Suprapubic skin (tissue), 4 donors: ENCODE results near the gene CDH8. TPM values are rescaled to one million over a fixed set of nuclear protein-coding genes. Genes with fewer than 3 reads are reported as not detected.
A peak's percentile ranks its signal among the peaks of the same experiment; 100 is the strongest.

Experiments
- DNase-seq, 2 donors: peaks; one replicate each; pipeline ENCODE4 v3.0.0-alpha.2; 2019; ENCODE audit warnings: low spot score in 2 of 2
- H3K27ac ChIP-seq: fragments of 200-600 bp; sonication (generic); one replicate; pipeline ENCODE4 v1.5.1; 2019
- H3K27me3 ChIP-seq: fragments of 200-600 bp; sonication (generic); one replicate; pipeline ENCODE4 v1.5.1; 2019
- H3K36me3 ChIP-seq: fragments of 200-600 bp; sonication (generic); one replicate; pipeline ENCODE4 v1.5.1; 2019
- H3K4me1 ChIP-seq: fragments of 200-600 bp; sonication (generic); one replicate; pipeline ENCODE4 v1.5.1; 2019
- H3K4me3 ChIP-seq: fragments of 200-600 bp; sonication (generic); one replicate; pipeline ENCODE4 v1.5.1; 2019; ENCODE audit warnings: mild to moderate bottlenecking
- H3K9me3 ChIP-seq: fragments of 200-600 bp; sonication (generic); one replicate; pipeline ENCODE4 v1.5.1; 2019
- CTCF ChIP-seq, 2 donors: fragments of 200-600 bp in 1 of 2; fragments of 450-650 bp in 1 of 2; sonication (generic) in 1 of 2; IDR thresholded peaks; one replicate each; pipeline ENCODE4 v1.5.1; 2016 to 2019; ENCODE audit warnings: antibody characterized with exemption in 2 of 2, mild to moderate bottlenecking in 1 of 2, moderate library complexity in 1 of 2
- EP300 ChIP-seq: sonication (generic); formaldehyde crosslinking; IDR thresholded peaks from one replicate; pipeline ENCODE4 v1.6.1; 2017; ENCODE audit warnings: antibody characterized with exemption
- POLR2A ChIP-seq, 2 donors: fragments of 450-650 bp; IDR thresholded peaks; one replicate each; pipeline ENCODE4 v1.6.1; 2017; ENCODE audit warnings: antibody characterized with exemption in 2 of 2, mild to moderate bottlenecking in 2 of 2, moderate library complexity in 2 of 2
- POLR2AphosphoS5 ChIP-seq, 3 donors: sonication (generic); formaldehyde crosslinking; IDR thresholded peaks; one replicate each; pipeline ENCODE4 v1.6.1; 2017; ENCODE audit warnings: antibody characterized with exemption in 3 of 3
- WGBS: methylation state at CpG from one replicate; pipeline ENCODE4 v1.1.5; 2018; 5-methylcytosine and 5-hydroxymethylcytosine counted together
- total RNA-seq, 4 donors: library from RNA; depleted of rRNA; stranded (reverse); fragments of >200 nt; gene quantifications; one replicate each; pipeline ENCODE4 v1.1.0, GENCODE V29; 2016

Gene CDH8
- total RNA-seq, 4 donors from 2014 or later: 0.42 to 5.8 (median 2.2) TPM; not detected in 1

GRCh38 chr16:62038646-62039045 is 2.4 kb upstream of the CDH8 start:
- WGBS: 70% methylated on average over 3 of the region's 3 CpGs
- Histone ChIP-seq H3K4me3 (no peak overlapping the region), H3K36me3 (no peaks in the 10 kb centered on the region), H3K9me3 (no peaks in the 10 kb centered on the region), H3K4me1 (peaks cover 18% of the 10 kb centered on the region), H3K27me3 (peaks cover 51% of the 10 kb centered on the region), H3K27ac (no peak overlapping the region)
- DNase-seq: no peak
- no peak for TF ChIP-seq POLR2A (IDR thresholded peaks at IDR 0.05)
- no peak for TF ChIP-seq EP300
- no peak for TF ChIP-seq POLR2AphosphoS5 (IDR thresholded peaks at IDR 0.05)

- DNase-seq: no peak
- Histone ChIP-seq H3K4me3 (no peak overlapping the region), H3K27me3 (peaks cover 53% of the 10 kb centered on the region), H3K36me3 (no peaks in the 10 kb centered on the region), H3K9me3 (no peaks in the 10 kb centered on the region), H3K4me1 (peaks cover 18% of the 10 kb centered on the region), H3K27ac (no peak overlapping the region)
- no peak for TF ChIP-seq EP300
- TF ChIP-seq POLR2A (IDR thresholded peaks at IDR 0.05): no peak
- 46% methylated on average over 1 of the region's 1 CpG for WGBS
Observed at GRCh38 chr16:62038225-62038624, 2.0 kb upstream of the CDH8 start.

GRCh38 chr16:62036802-62037135 is 531 bp upstream of the CDH8 start:
- WGBS: 8% methylated on average over 6 of the region's 15 CpGs
- Histone ChIP-seq H3K36me3 (no peaks in the 10 kb centered on the region), H3K4me3 (no peak overlapping the region), H3K27ac (no peak overlapping the region), H3K27me3 (peaks cover 58% of the 10 kb centered on the region), H3K4me1 (peaks cover 18% of the 10 kb centered on the region), H3K9me3 (no peaks in the 10 kb centered on the region)
- TF ChIP-seq POLR2A (IDR thresholded peaks at IDR 0.05) (no peak), CTCF (IDR thresholded peaks at IDR 0.05) (no peak), EP300 (no peak), POLR2AphosphoS5 (IDR thresholded peaks at IDR 0.05) (no peak)
- DNase-seq: no peak

- 4% methylated on average over 44 of the region's 65 CpGs for WGBS
- Histone ChIP-seq H3K4me3 (peak overlapping the region; percentile 22), H3K9me3 (no peaks in the 10 kb centered on the region), H3K36me3 (no peaks in the 10 kb centered on the region), H3K27me3 (peaks cover 58% of the 10 kb centered on the region), H3K27ac (no peak overlapping the region), H3K4me1 (peaks cover 18% of the 10 kb centered on the region)
- no peak for TF ChIP-seq EP300
- no peak for TF ChIP-seq POLR2AphosphoS5 (IDR thresholded peaks at IDR 0.05)
- TF ChIP-seq POLR2A (IDR thresholded peaks at IDR 0.05): no peak
- no peak for TF ChIP-seq CTCF (IDR thresholded peaks at IDR 0.05)
- no peak for DNase-seq
Observed at GRCh38 chr16:62035115-62036092, 834 bp downstream of the CDH8 start.

- no peak for DNase-seq
- peaks cover 18% of the 10 kb centered on the region for H3K4me1 ChIP-seq
- no peak for TF ChIP-seq CTCF (IDR thresholded peaks at IDR 0.05)
- TF ChIP-seq POLR2AphosphoS5 (IDR thresholded peaks at IDR 0.05): no peak
- H3K9me3 ChIP-seq: no peaks in the 10 kb centered on the region
- no peak overlapping the region for H3K27ac ChIP-seq
- H3K27me3 ChIP-seq: peaks cover 58% of the 10 kb centered on the region
- peak overlapping the region; percentile 22 for H3K4me3 ChIP-seq
- H3K36me3 ChIP-seq: no peaks in the 10 kb centered on the region
- WGBS: 5% methylated on average over 31 of the region's 32 CpGs
Observed at GRCh38 chr16:62034231-62035114, 1.8 kb downstream of the CDH8 start.

GRCh38 chr16:62033065-62033464 is 3.2 kb downstream of the CDH8 start:
- H3K27me3 ChIP-seq: peaks cover 49% of the 10 kb centered on the region
- 83% methylated on average over 1 of the region's 1 CpG for WGBS
- H3K9me3 ChIP-seq: no peaks in the 10 kb centered on the region
- no peak for TF ChIP-seq POLR2AphosphoS5 (IDR thresholded peaks at IDR 0.05)
- no peak for TF ChIP-seq CTCF (IDR thresholded peaks at IDR 0.05)
- no peak for TF ChIP-seq POLR2A (IDR thresholded peaks at IDR 0.05)
- no peak for TF ChIP-seq EP300
- H3K27ac ChIP-seq: no peak overlapping the region
- H3K4me1 ChIP-seq: peaks cover 18% of the 10 kb centered on the region
- H3K36me3 ChIP-seq: no peaks in the 10 kb centered on the region
- H3K4me3 ChIP-seq: no peak overlapping the region
- no peak for DNase-seq
